Fibroblast of villous mesenchyme (primary cell): ENCODE measurements around the gene CDH22. TPM values are rescaled to one million over a fixed set of nuclear protein-coding genes. Genes with fewer than 3 reads are reported as not detected.

Experiments
- DNase-seq: peaks from one replicate; pipeline ENCODE4 v3.0.0-alpha.2; 2010; ENCODE audit warnings: low read depth
- H3K4me3 ChIP-seq: 2 replicates; pipeline ENCODE4 v1.5.1; 2011; ENCODE audit warnings: low read depth, mild to moderate bottlenecking, low read length
- CTCF ChIP-seq: IDR thresholded peaks from 2 replicates; pipeline ENCODE4 v1.5.1; 2012; ENCODE audit warnings: low read depth, mild to moderate bottlenecking, low read length; ENCODE audit not compliant: insufficient read depth
- total RNA-seq: library from RNA; depleted of rRNA; stranded (reverse); fragments of >200 nt; gene quantifications from 2 replicates; pipeline ENCODE4 v1.2.3, GENCODE V29; 2012

The CDH22 gene
- total RNA-seq, 1 donor = not detected

- no peak overlapping the region for H3K4me3 ChIP-seq
- DNase-seq = no peak
- no peak for TF ChIP-seq CTCF
Measured at GRCh38 chr20:46299078-46299477, 9.2 kb downstream of the CDH22 start.

GRCh38 chr20:46298374-46298773 lies 9.9 kb downstream of the CDH22 start:
- no peak overlapping the region for H3K4me3 ChIP-seq
- no peak for TF ChIP-seq CTCF
- no peak for DNase-seq

GRCh38 chr20:46296526-46297250 lies 11.6 kb downstream of the CDH22 start:
- no peak overlapping the region for H3K4me3 ChIP-seq
- TF ChIP-seq CTCF = no peak

GRCh38 chr20:46293084-46293483 lies 15.2 kb downstream of the CDH22 start:
- no peak for TF ChIP-seq CTCF
- DNase-seq = peak; percentile 49
- no peak overlapping the region for H3K4me3 ChIP-seq

More at GRCh38 chr20:46296526-46297250, 11.6 kb downstream of the CDH22 start:
- no peak for DNase-seq

GRCh38 chr20:46291401-46291800 lies 16.9 kb downstream of the CDH22 start:
- TF ChIP-seq CTCF = no peak

GRCh38 chr20:46289432-46289831 lies 18.9 kb downstream of the CDH22 start:
- no peak for TF ChIP-seq CTCF
- H3K4me3 ChIP-seq = no peak overlapping the region

More at GRCh38 chr20:46291401-46291800, 16.9 kb downstream of the CDH22 start:
- no peak for DNase-seq
- no peak overlapping the region for H3K4me3 ChIP-seq

GRCh38 chr20:46286977-46287376 lies 21.3 kb downstream of the CDH22 start:
- no peak overlapping the region for H3K4me3 ChIP-seq
- no peak for TF ChIP-seq CTCF
- DNase-seq = no peak

More at GRCh38 chr20:46289432-46289831, 18.9 kb downstream of the CDH22 start:
- no peak for DNase-seq
